Stimulated activated naive B cell treated with anti-CD40 and anti-IgM and Interleukin-4, amounts not matched to agents 10 μg/mL and 1 μg/mL and 100 μg/mL, for 72 hours (primary cell): Measurements from ENCODE around the gene OR8J3.
"Not testable (repeated sequence)": the region's sequence is repeated elsewhere in the genome, so short reads cannot be mapped to it uniquely, and the experiment has no call there.

Experiments
- ATAC-seq, 2 donors: fragments of 150-1000 bp; cut with Tn5 transposase; replicated peaks; 2 replicates each; pipeline ENCODE4 v1.10.0; 2021; ENCODE audit warnings: moderate library complexity in 1 of 2
- DNase-seq: peaks from one replicate; pipeline ENCODE4 v3.0.0; 2021
- H3K27ac Mint-ChIP-seq: one replicate; pipeline ENCODE4 v1.8.0; 2022; ENCODE audit warnings: mild to moderate bottlenecking, mixed read lengths
- H3K27me3 Mint-ChIP-seq, 2 donors: one replicate each; pipeline ENCODE4 v1.8.0; 2022; ENCODE audit warnings: mixed read lengths in 2 of 2
- H3K36me3 Mint-ChIP-seq, 2 donors: one replicate each; pipeline ENCODE4 v1.8.0; 2022; ENCODE audit warnings: mixed read lengths in 2 of 2, mild to moderate bottlenecking in 1 of 2
- H3K4me1 Mint-ChIP-seq, 2 donors: one replicate each; pipeline ENCODE4 v1.8.0; 2022; ENCODE audit warnings: mixed read lengths in 2 of 2, mild to moderate bottlenecking in 1 of 2
- H3K4me3 Mint-ChIP-seq, 2 donors: one replicate each; pipeline ENCODE4 v1.8.0; 2022; ENCODE audit warnings: mild to moderate bottlenecking in 2 of 2, mixed read lengths in 2 of 2, moderate library complexity in 1 of 2
- H3K9me3 Mint-ChIP-seq, 2 donors: one replicate each; pipeline ENCODE4 v1.8.0; 2022; ENCODE audit warnings: mixed read lengths in 2 of 2, mild to moderate bottlenecking in 1 of 2

The OR8J3 gene

GRCh38 chr11:56140151-56140661, at the start of gene OR8J3:
OR8J3 (minus strand) TSS chr11:56140201; CDS start chr11:56137718, 2,483 bp downstream.
- H3K4me3 Mint-ChIP-seq, result no peak within 1 kb of the TSS
- no peak for ATAC-seq
- no peaks in the 10 kb centered on the region for H3K36me3 Mint-ChIP-seq
- H3K27ac Mint-ChIP-seq, result no peak within 1 kb of the TSS
- no peak for DNase-seq
- H3K27me3 Mint-ChIP-seq, result no peaks in the 10 kb centered on the region
- no peaks in the 10 kb centered on the region for H3K4me1 Mint-ChIP-seq
- H3K9me3 Mint-ChIP-seq, result peaks cover 4 to 5% of the 10 kb centered on the region in 2 donors

GRCh38 chr11:56188602-56189001, 48.6 kb upstream of the OR8J3 start:
- Mint-ChIP-seq H3K4me3 (no peak overlapping the region), H3K27ac (no peak overlapping the region), H3K4me1 (no peaks in the 10 kb centered on the region), H3K36me3 (no peaks in the 10 kb centered on the region), H3K27me3 (no peaks in the 10 kb centered on the region), H3K9me3 (peaks cover 1 to 4% of the 10 kb centered on the region in 2 donors)
- no peak for DNase-seq
- no peak for ATAC-seq

GRCh38 chr11:56183459-56183858, 43.5 kb upstream of the OR8J3 start:
- no peaks in the 10 kb centered on the region for H3K4me1 Mint-ChIP-seq
- H3K4me3 Mint-ChIP-seq, result no peak overlapping the region
- H3K36me3 Mint-ChIP-seq, result no peaks in the 10 kb centered on the region
- no peak overlapping the region for H3K27ac Mint-ChIP-seq
- DNase-seq (no peak), ATAC-seq (no peak)
- peaks cover 4 to 9% of the 10 kb centered on the region in 2 donors for H3K9me3 Mint-ChIP-seq
- H3K27me3 Mint-ChIP-seq, result no peaks in the 10 kb centered on the region

GRCh38 chr11:56176318-56176717, 36.3 kb upstream of the OR8J3 start, which contains the start of gene OR5J2:
OR5J2 (plus strand) TSS chr11:56176618; CDS start chr11:56176618, 0 bp downstream.
- no peak for DNase-seq
- Mint-ChIP-seq H3K9me3 (peaks cover 5 to 6% of the 10 kb centered on the region in 2 donors), H3K4me3 (no peak within 1 kb of the TSS), H3K27ac (no peak within 1 kb of the TSS), H3K36me3 (no peaks in the 10 kb centered on the region), H3K4me1 (no peaks in the 10 kb centered on the region), H3K27me3 (no peaks in the 10 kb centered on the region)
- no peak for ATAC-seq

DNA sequence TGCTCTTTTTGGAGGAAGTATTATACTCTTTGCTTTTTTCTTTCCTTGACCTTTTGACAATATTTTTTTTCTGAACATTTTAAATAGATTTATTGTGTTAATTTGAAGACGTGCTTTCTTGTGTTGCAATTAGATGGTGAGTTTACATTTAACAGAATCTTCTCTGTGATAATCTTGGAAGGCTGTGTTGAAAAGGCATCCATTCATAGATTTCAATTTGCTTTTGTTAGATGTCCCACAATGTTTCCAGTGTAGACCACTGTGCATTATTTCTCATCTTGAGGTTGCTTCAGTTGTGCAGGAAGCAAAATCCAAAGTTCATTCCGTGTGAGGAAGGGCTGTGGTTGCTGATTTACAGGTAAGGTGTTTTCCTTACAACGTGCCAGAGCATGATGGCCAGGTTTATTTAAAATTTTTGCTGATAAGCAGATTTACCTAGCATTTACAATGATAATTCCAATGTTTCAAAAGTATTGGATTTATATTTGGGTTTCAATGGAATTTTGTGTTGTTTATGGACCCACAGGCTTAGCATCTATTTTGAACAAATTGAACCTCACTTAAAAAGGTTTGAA, 32.3 kb upstream of the OR8J3 start:
- Mint-ChIP-seq H3K9me3 (peaks cover 3 to 7% of the 10 kb centered on the region in 2 donors), H3K27me3 (no peaks in the 10 kb centered on the region), H3K27ac (no peak overlapping the region), H3K36me3 (no peaks in the 10 kb centered on the region), H3K4me3 (no peak overlapping the region), H3K4me1 (no peaks in the 10 kb centered on the region)
- DNase-seq (no peak), ATAC-seq (no peak)

- H3K9me3 Mint-ChIP-seq, result peaks cover 2 to 7% of the 10 kb centered on the region in 2 donors
- H3K4me1 Mint-ChIP-seq, result no peaks in the 10 kb centered on the region
- no peak overlapping the region for H3K27ac Mint-ChIP-seq
- no peaks in the 10 kb centered on the region for H3K27me3 Mint-ChIP-seq
- ATAC-seq (no peak), DNase-seq (no peak)
- H3K36me3 Mint-ChIP-seq, result no peaks in the 10 kb centered on the region
- no peak overlapping the region for H3K4me3 Mint-ChIP-seq
These were observed 23.8 kb upstream of the OR8J3 start for GRCh38 chr11:56163804-56164203.

- Mint-ChIP-seq H3K4me1 (no peaks in the 10 kb centered on the region), H3K36me3 (no peaks in the 10 kb centered on the region), H3K9me3 (peaks cover 8 to 9% of the 10 kb centered on the region in 2 donors), H3K27ac (no peak within 1 kb of the TSS), H3K27me3 (no peaks in the 10 kb centered on the region), H3K4me3 (no peak within 1 kb of the TSS)
- no peak for ATAC-seq
- no peak for DNase-seq
These were observed 20.2 kb upstream of the OR8J3 start, which contains the start of gene OR8K5 for GRCh38 chr11:56160217-56160616. OR8K5 (minus strand) TSS chr11:56160317; CDS start chr11:56160317, 0 bp downstream.

GRCh38 chr11:56152333-56152732, 12.3 kb upstream of the OR8J3 start:
- Mint-ChIP-seq H3K4me1 (no peaks in the 10 kb centered on the region), H3K36me3 (no peaks in the 10 kb centered on the region), H3K9me3 (peaks cover 18 to 28% of the 10 kb centered on the region in 2 donors), H3K4me3 (no peak overlapping the region), H3K27me3 (no peaks in the 10 kb centered on the region), H3K27ac (no peak overlapping the region)
- ATAC-seq (no peak), DNase-seq (no peak)

DNA sequence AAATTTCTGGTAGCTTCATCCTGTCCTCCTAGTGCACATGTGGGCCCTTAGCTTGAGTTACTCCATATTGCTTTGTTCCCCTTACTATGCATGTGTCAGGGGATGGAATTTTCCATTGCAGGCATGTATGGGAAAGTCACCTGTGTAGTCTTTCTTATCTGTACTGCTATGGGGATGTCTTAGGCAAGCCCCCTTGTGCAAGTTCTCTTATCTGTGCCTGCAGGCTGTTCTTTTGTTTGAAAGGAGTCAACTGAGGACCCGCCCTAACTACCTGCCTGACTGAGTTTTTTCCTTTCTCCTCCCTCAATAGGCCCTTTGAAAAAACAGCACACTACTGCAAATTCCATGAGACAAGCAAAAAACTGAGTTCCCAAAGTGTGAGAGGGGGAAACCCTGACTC, 11.4 kb upstream of the OR8J3 start:
- peaks cover 15 to 21% of the 10 kb centered on the region in 2 donors for H3K9me3 Mint-ChIP-seq
- H3K4me3 Mint-ChIP-seq, result no peak overlapping the region
- ATAC-seq (no peak), DNase-seq (no peak)
- H3K4me1 Mint-ChIP-seq, result no peaks in the 10 kb centered on the region
- no peak overlapping the region for H3K27ac Mint-ChIP-seq
- no peaks in the 10 kb centered on the region for H3K36me3 Mint-ChIP-seq
- no peaks in the 10 kb centered on the region for H3K27me3 Mint-ChIP-seq

GRCh38 chr11:56143681-56144080, 3.7 kb upstream of the OR8J3 start:
- not testable (repeated sequence) for H3K27me3 Mint-ChIP-seq, H3K27ac Mint-ChIP-seq, DNase-seq, H3K9me3 Mint-ChIP-seq, H3K36me3 Mint-ChIP-seq, H3K4me3 Mint-ChIP-seq, ATAC-seq, H3K4me1 Mint-ChIP-seq

DNA sequence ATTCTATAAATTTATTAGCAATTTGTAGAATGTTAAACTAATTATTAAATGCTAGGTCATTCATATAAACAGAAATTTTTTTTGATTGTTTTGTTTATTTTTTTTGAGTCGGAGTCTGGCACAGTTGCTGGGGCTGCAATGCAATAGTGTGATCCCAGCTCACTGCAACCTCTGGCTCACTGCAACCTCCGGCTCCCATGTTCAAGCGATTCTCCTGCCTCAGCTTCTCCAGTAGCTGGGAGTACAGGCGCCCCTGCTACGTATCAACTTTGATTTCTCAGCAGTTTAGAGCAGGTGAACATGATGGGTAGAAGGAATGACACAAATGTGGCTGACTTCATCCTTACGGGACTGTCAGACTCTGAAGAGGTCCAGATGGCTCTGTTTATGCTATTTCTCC, 17.9 kb downstream of the OR8J3 start, which contains the start of gene OR8H3:
Gene OR8H3, plus strand, starts transcription at position 301 of the 400 bp plus-strand sequence. Its CDS starts 0 bp downstream, at position 301.
- H3K36me3 Mint-ChIP-seq, result no peaks in the 10 kb centered on the region
- peaks cover 2 to 11% of the 10 kb centered on the region in 2 donors for H3K9me3 Mint-ChIP-seq
- H3K4me1 Mint-ChIP-seq, result no peaks in the 10 kb centered on the region
- no peak within 1 kb of the TSS for H3K4me3 Mint-ChIP-seq
- no peak within 1 kb of the TSS for H3K27ac Mint-ChIP-seq
- no peak for DNase-seq
- no peak for ATAC-seq
- H3K27me3 Mint-ChIP-seq, result no peaks in the 10 kb centered on the region

GRCh38 chr11:56103210-56103737, 36.7 kb downstream of the OR8J3 start, which contains the start of gene OR8H2:
OR8H2 (plus strand) TSS chr11:56103687; CDS start chr11:56105043, 1,356 bp downstream.
- no peak within 1 kb of the TSS for H3K4me3 Mint-ChIP-seq
- DNase-seq, result no peak
- H3K27ac Mint-ChIP-seq, result no peak within 1 kb of the TSS
- no peaks in the 10 kb centered on the region for H3K27me3 Mint-ChIP-seq
- ATAC-seq, result no peak
- H3K4me1 Mint-ChIP-seq, result no peaks in the 10 kb centered on the region
- peaks cover 10 to 13% of the 10 kb centered on the region in 2 donors for H3K9me3 Mint-ChIP-seq
- no peaks in the 10 kb centered on the region for H3K36me3 Mint-ChIP-seq

DNA sequence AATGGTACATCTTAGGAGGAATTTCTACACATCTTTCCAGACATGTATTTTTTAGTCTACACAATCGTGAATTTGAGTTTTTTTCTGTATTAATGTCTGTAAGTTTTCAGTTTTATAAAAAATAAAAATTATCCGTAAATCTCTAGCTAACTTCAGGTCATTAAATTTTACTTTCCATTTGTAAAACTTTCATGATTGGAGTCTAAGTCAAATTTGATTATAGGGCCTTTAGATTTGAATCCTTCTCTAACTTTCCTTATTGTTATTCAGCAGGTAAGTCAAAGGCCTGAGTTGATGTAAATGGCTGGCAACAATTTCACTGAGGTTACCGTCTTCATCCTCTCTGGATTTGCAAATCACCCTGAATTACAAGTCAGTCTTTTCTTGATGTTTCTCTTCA, 47.0 kb downstream of the OR8J3 start, which contains the start of gene OR8I2:
Gene OR8I2, plus strand, starts transcription at position 301 of the 400 bp plus-strand sequence. Its CDS starts 0 bp downstream, at position 301.
- Mint-ChIP-seq H3K36me3 (no peaks in the 10 kb centered on the region), H3K9me3 (peaks cover 0 to 1% of the 10 kb centered on the region in 2 donors), H3K27me3 (no peaks in the 10 kb centered on the region), H3K27ac (no peak within 1 kb of the TSS), H3K4me1 (no peaks in the 10 kb centered on the region), H3K4me3 (no peak within 1 kb of the TSS)
- no peak for DNase-seq
- no peak for ATAC-seq

- no peaks in the 10 kb centered on the region for H3K36me3 Mint-ChIP-seq
- no peak overlapping the region for H3K27ac Mint-ChIP-seq
- DNase-seq (no peak), ATAC-seq (no peak)
- H3K27me3 Mint-ChIP-seq, result no peaks in the 10 kb centered on the region
- H3K9me3 Mint-ChIP-seq, result peaks cover 0 to 3% of the 10 kb centered on the region in 2 donors
- no peaks in the 10 kb centered on the region for H3K4me1 Mint-ChIP-seq
- H3K4me3 Mint-ChIP-seq, result no peak overlapping the region
These were observed 50.3 kb downstream of the OR8J3 start for GRCh38 chr11:56089697-56090096.
